CD4-positive, alpha-beta T cell (primary cell): ENCODE data around the gene VILL. TPM values are rescaled to one million over a fixed set of nuclear protein-coding genes. Genes with fewer than 3 reads are reported as not detected.

Source experiments
- ATAC-seq: fragments of 200-7000 bp; cut with Tn5 transposase; one replicate; pipeline ENCODE4 v1.10.0; 2022; ENCODE audit warnings: mild to moderate bottlenecking; ENCODE audit not compliant: poor library complexity
- CTCF ChIA-PET: fragments of 350-600 bp; sonication (Branson Sonifier 250); formaldehyde crosslinking; loops from one replicate; lab custom pipeline; 2021; ENCODE audit warnings: antibody characterized with exemption, inconsistent platforms; lab: Charles Lee
- POLR2A ChIA-PET: fragments of 350-600 bp; sonication (Branson Sonifier 250); formaldehyde crosslinking; loops from one replicate; lab custom pipeline; 2021; ENCODE audit warnings: antibody characterized with exemption, inconsistent platforms; lab: Charles Lee
- DNase-seq, 14 experiments: peaks; one replicate each; pipeline ENCODE4 v3.0.0-alpha.2; 2013 to 2020; ENCODE audit warnings: mixed read lengths in 2 of 14
- H3K27ac ChIP-seq, 2 donors: one replicate each; pipeline versions ENCODE4 v1.5.1 to v1.7.0; 2013; ENCODE audit warnings: low read length in 2 of 2, low read depth in 1 of 2, mild to moderate bottlenecking in 1 of 2
- H3K27me3 ChIP-seq, 2 experiments: 1 replicate in 1 of 2; 2 replicates in 1 of 2; pipeline versions ENCODE4 v1.6.1 to v1.7.0; 2013; ENCODE audit warnings: low read length in 2 of 2, control low read depth in 1 of 2, mild to moderate bottlenecking in 1 of 2, moderate library complexity in 1 of 2; ENCODE audit not compliant: insufficient read depth in 2 of 2, control insufficient read depth in 1 of 2
- H3K36me3 ChIP-seq: one replicate; pipeline ENCODE4 v1.6.1; 2013; ENCODE audit warnings: low read length, control low read depth; ENCODE audit not compliant: insufficient read depth
- H3K4me1 ChIP-seq: one replicate; pipeline ENCODE4 v1.6.1; 2013; ENCODE audit warnings: low read length, control low read depth; ENCODE audit not compliant: insufficient read depth
- H3K4me3 ChIP-seq: one replicate; pipeline ENCODE4 v1.5.1; 2013; ENCODE audit warnings: mild to moderate bottlenecking, low read length, moderate library complexity
- H3K9me3 ChIP-seq, 2 experiments: 1 replicate in 1 of 2; 2 replicates in 1 of 2; pipeline versions ENCODE4 v1.6.1 to v1.7.0; 2013; ENCODE audit warnings: low read length in 2 of 2, mild to moderate bottlenecking in 2 of 2, control low read depth in 1 of 2, moderate library complexity in 1 of 2; ENCODE audit not compliant: control insufficient read depth in 1 of 2, insufficient read depth in 1 of 2
- H3K27ac Mint-ChIP-seq: one replicate; pipeline ENCODE4 v1.8.0; 2020; ENCODE audit warnings: mixed read lengths
- H3K27me3 Mint-ChIP-seq: one replicate; pipeline ENCODE4 v1.8.0; 2021; ENCODE audit warnings: mixed read lengths
- H3K36me3 Mint-ChIP-seq: one replicate; pipeline ENCODE4 v1.8.0; 2021; ENCODE audit warnings: low read depth, mixed read lengths
- H3K4me1 Mint-ChIP-seq: one replicate; pipeline ENCODE4 v1.8.0; 2021; ENCODE audit warnings: low read depth, mixed read lengths
- H3K4me3 Mint-ChIP-seq: one replicate; pipeline ENCODE4 v1.8.0; 2020; ENCODE audit warnings: mild to moderate bottlenecking, mixed read lengths
- H3K9me3 Mint-ChIP-seq: one replicate; pipeline ENCODE4 v1.8.0; 2020; ENCODE audit warnings: mixed read lengths
- intact Hi-C, 2 experiments: fragments of 100-400 bp; cut with DNase I in 1 of 2; cut with micrococcal nuclease in 1 of 2; formaldehyde crosslinking; loops; one replicate each; pipeline versions ENCODE4 v1.15.1 to v1.9.0; 2023 to 2025; cut with DNase I, micrococcal nuclease
- total RNA-seq, 174 experiments: library from RNA in 2 of 174; stranded (reverse) in 2 of 174; gene quantifications; one replicate each; pipeline ENCODE4 v1.2.3 and lab custom pipeline; 2021 to 2026
- TF ChIP-seq, protein P1 (sequence below): fragments of 200-600 bp; IDR thresholded peaks from one replicate; pipeline ENCODE4 v1.8.0; 2022; ENCODE audit warnings: antibody characterized with exemption, mild to moderate bottlenecking

The VILL gene
- total RNA-seq, 2 experiments from 2014 or later: 23.2 to 24.4 TPM

GRCh38 chr3:37949866-37950265, 40.7 kb upstream of the VILL start:
- Mint-ChIP-seq H3K4me1 (no peaks in the 10 kb centered on the region), H3K36me3 (no peaks in the 10 kb centered on the region), H3K4me3 (no peak overlapping the region), H3K27me3 (no peaks in the 10 kb centered on the region), H3K9me3 (no peaks in the 10 kb centered on the region), H3K27ac (no peak overlapping the region)
- Histone ChIP-seq H3K9me3 (no peaks in the 10 kb centered on the region), H3K27ac (no peak overlapping the region), H3K4me3 (no peak overlapping the region), H3K4me1 (no peaks in the 10 kb centered on the region), H3K36me3 (no peaks in the 10 kb centered on the region), H3K27me3 (no peaks in the 10 kb centered on the region)
- POLR2A ChIA-PET: no interaction called here
- ATAC-seq: no peak
- TF ChIP-seq, protein P1, sequence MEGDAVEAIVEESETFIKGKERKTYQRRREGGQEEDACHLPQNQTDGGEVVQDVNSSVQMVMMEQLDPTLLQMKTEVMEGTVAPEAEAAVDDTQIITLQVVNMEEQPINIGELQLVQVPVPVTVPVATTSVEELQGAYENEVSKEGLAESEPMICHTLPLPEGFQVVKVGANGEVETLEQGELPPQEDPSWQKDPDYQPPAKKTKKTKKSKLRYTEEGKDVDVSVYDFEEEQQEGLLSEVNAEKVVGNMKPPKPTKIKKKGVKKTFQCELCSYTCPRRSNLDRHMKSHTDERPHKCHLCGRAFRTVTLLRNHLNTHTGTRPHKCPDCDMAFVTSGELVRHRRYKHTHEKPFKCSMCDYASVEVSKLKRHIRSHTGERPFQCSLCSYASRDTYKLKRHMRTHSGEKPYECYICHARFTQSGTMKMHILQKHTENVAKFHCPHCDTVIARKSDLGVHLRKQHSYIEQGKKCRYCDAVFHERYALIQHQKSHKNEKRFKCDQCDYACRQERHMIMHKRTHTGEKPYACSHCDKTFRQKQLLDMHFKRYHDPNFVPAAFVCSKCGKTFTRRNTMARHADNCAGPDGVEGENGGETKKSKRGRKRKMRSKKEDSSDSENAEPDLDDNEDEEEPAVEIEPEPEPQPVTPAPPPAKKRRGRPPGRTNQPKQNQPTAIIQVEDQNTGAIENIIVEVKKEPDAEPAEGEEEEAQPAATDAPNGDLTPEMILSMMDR: no peak
- DNase-seq: no peak
- intact Hi-C loops: no loop called here
- CTCF ChIA-PET: no interaction called here

- H3K4me3 ChIP-seq: no peak overlapping the region
- no peaks in the 10 kb centered on the region for H3K27me3 ChIP-seq
- no peaks in the 10 kb centered on the region for H3K9me3 Mint-ChIP-seq
- TF ChIP-seq, protein P1: no peak
- ATAC-seq (no peak), DNase-seq (no peak)
- H3K27ac Mint-ChIP-seq: no peak overlapping the region
- no peaks in the 10 kb centered on the region for H3K36me3 Mint-ChIP-seq
- intact Hi-C loops: no loop called here
- CTCF ChIA-PET: no interaction called here
- H3K4me1 ChIP-seq: peaks cover 16% of the 10 kb centered on the region
- no peaks in the 10 kb centered on the region for H3K36me3 ChIP-seq
- peaks cover 23% of the 10 kb centered on the region for H3K4me1 Mint-ChIP-seq
- no peaks in the 10 kb centered on the region for H3K27me3 Mint-ChIP-seq
- H3K27ac ChIP-seq: no peak overlapping the region
- no peaks in the 10 kb centered on the region for H3K9me3 ChIP-seq
- H3K4me3 Mint-ChIP-seq: no peak overlapping the region
- POLR2A ChIA-PET: no interaction called here
Measured at GRCh38 chr3:37952564-37952963, 38.0 kb upstream of the VILL start.

GRCh38 chr3:37953226-37953625, 37.4 kb upstream of the VILL start:
- POLR2A ChIA-PET: no interaction called here
- Mint-ChIP-seq H3K27me3 (no peaks in the 10 kb centered on the region), H3K4me1 (peaks cover 29% of the 10 kb centered on the region), H3K27ac (no peak overlapping the region), H3K4me3 (no peak overlapping the region), H3K36me3 (no peaks in the 10 kb centered on the region), H3K9me3 (no peaks in the 10 kb centered on the region)
- TF ChIP-seq, protein P1: no peak
- H3K4me3 ChIP-seq: no peak overlapping the region
- intact Hi-C loops: no loop called here
- no peaks in the 10 kb centered on the region for H3K36me3 ChIP-seq
- DNase-seq (no peak), ATAC-seq (no peak)
- peaks cover 18% of the 10 kb centered on the region for H3K4me1 ChIP-seq
- no peaks in the 10 kb centered on the region for H3K9me3 ChIP-seq
- no peak overlapping the region for H3K27ac ChIP-seq
- H3K27me3 ChIP-seq: no peaks in the 10 kb centered on the region
- CTCF ChIA-PET: no interaction called here
